ENCODE measurements around the gene HOXA4. TPM values are rescaled to one million over a fixed set of nuclear protein-coding genes. Genes with fewer than 3 reads are reported as not detected.

Gene HOXA4
- total and polyA plus RNA-seq, 2 of the 4 experiments (the other 2 are of a cell fraction): 0.36 to 8.0 TPM

- Histone ChIP-seq H3K4ac (ENCODE audit: low read depth, low read length) (no peak overlapping the region), H2AFZ (replicated peaks; ENCODE audit: low read length, poor library complexity) (peak overlapping the region; percentile 54), H2BK5ac (ENCODE audit: low read depth, low read length, poor library complexity, severe bottlenecking) (no peak overlapping the region), H3K9me3 (ENCODE audit: control insufficient read depth, insufficient read depth, low read length) (peaks cover 16% of the 10 kb centered on the region; the same call in 1 of the 2 replicates), H3K56ac (ENCODE audit: extremely low read depth, insufficient read depth, low read length) (no peak overlapping the region), H3K18ac (ENCODE audit: low read depth, low read length) (no peak overlapping the region), H3K36me3 (ENCODE audit: control insufficient read depth, insufficient read depth, low read length) (no peaks in the 10 kb centered on the region), H3K4me2 (ENCODE audit: low read depth, low read length) (peak overlapping the region; percentile 46), H4K91ac (ENCODE audit: insufficient read depth, low read depth, low read length) (no peak overlapping the region), H4K8ac (ENCODE audit: low read depth in 2 of 2, low read length in 2 of 2) (no peak overlapping the region), H2BK120ac (ENCODE audit: low read depth, low read length) (no peak overlapping the region), H3K9ac (ENCODE audit: low read depth, low read length) (no peak overlapping the region), H3K23ac (ENCODE audit: low read depth, low read length) (no peak overlapping the region), H4K5ac (ENCODE audit: low read depth, low read length) (no peak overlapping the region), H3K4me3 (ENCODE audit: insufficient read depth, low read depth, low read length) (peak overlapping the region; percentile 38), H3K79me1 (ENCODE audit: low read depth in 1 of 2, low read length in 2 of 2) (no peaks in the 10 kb centered on the region), H2BK20ac (ENCODE audit: low read depth, low read length) (no peak overlapping the region), H2BK15ac (ENCODE audit: low read depth, low read length) (no peak overlapping the region), H3K27ac (ENCODE audit: insufficient read depth, low read length) (no peak overlapping the region), H2AK5ac (ENCODE audit: low read depth, low read length) (no peak overlapping the region), H3K9me1 (ENCODE audit: insufficient read depth, low read length) (no peaks in the 10 kb centered on the region), H3K4me1 (ENCODE audit: control insufficient read depth, insufficient read depth, low read length) (no peaks in the 10 kb centered on the region), H4K20me1 (ENCODE audit: insufficient read depth, low read length) (peaks cover 19% of the 10 kb centered on the region; the same call in 1 of the 2 replicates), H3K14ac (replicated peaks; ENCODE audit: low read depth, low read length) (no peak overlapping the region), H3K27me3 (ENCODE audit: control insufficient read depth, insufficient read depth, low read length) (peaks cover 93% of the 10 kb centered on the region), H2AK9ac (replicated peaks; ENCODE audit: low read depth, low read length, poor library complexity) (no peak overlapping the region)
- no TSS peak for BruUV-seq (replicated peaks)
- no peak for DNase-seq
- 10% methylated on average over 32 of the region's 58 CpGs; no CpG with 5 or more reads in 1 of the 2 experiments for WGBS, 2 experiments (ENCODE audit: extremely low coverage in 2 of 2, insufficient read length in 1 of 2)
- dilution Hi-C loops (cut with HindIII; ENCODE audit: low sequenced_read_pairs, unreplicated experiment): no loop called here
- TF ChIP-seq NFE2L2 (IDR thresholded peaks at IDR 0.05; ENCODE audit: low read depth, low read length) (no peak), POLR2A (IDR thresholded peaks at IDR 0.05; ENCODE audit: low read depth, low read length) (no peak), CTCF (conservative IDR thresholded peaks at IDR 0.05; ENCODE audit: low read depth, low read length) (no peak), MAFK (IDR thresholded peaks at IDR 0.05; ENCODE audit: low read depth, low read length) (no peak), USF2 (IDR thresholded peaks at IDR 0.05; ENCODE audit: low read depth, low read length) (no peak), FOS (IDR thresholded peaks at IDR 0.05; ENCODE audit: low read depth, low read length) (no peak), BHLHE40 (IDR thresholded peaks at IDR 0.05; ENCODE audit: low read depth, low read length) (no peak), RCOR1 (IDR thresholded peaks at IDR 0.05; ENCODE audit: insufficient replicate concordance, low read length) (no peak), CHD1 (IDR thresholded peaks at IDR 0.05; ENCODE audit: low read depth, low read length) (no peak), MAZ (IDR thresholded peaks at IDR 0.05; ENCODE audit: borderline replicate concordance, low read depth, low read length) (no peak), SMC3 (IDR thresholded peaks at IDR 0.05; ENCODE audit: low read depth, low read length) (no peak), ELK1 (IDR thresholded peaks at IDR 0.05; ENCODE audit: borderline replicate concordance, low read depth, low read length) (no peak), RAD21 (IDR thresholded peaks at IDR 0.05; ENCODE audit: low read length) (no peak), RFX5 (IDR thresholded peaks at IDR 0.05; ENCODE audit: low read depth, low read length) (no peak)
- in situ Hi-C loops (cut with MboI; ENCODE audit: low sequenced_read_pairs): no loop called here
- ATAC-seq (ENCODE audit: low read depth): peak; percentile 70
- ChIA-PET POLR2A (ENCODE audit: unreplicated experiment) (no interaction called here), CTCF (no interaction called here)
- intact Hi-C loops (cut with micrococcal nuclease): no loop called here
These were observed 42.4 kb upstream of the HOXA4 start for GRCh38 chr7:27172823-27173510.

Data from IMR-90 (cell line).